C4-2B (cell line): ENCODE data around the gene CDH8.

Source experiments
- CTCF ChIP-seq: fragments of 450-650 bp; conservative IDR thresholded peaks from 2 replicates; pipeline ENCODE4 v1.5.1; 2017; ENCODE audit warnings: mild to moderate bottlenecking
- ZFX ChIP-seq: fragments of 450-650 bp; IDR thresholded peaks from 2 replicates; pipeline ENCODE4 v1.6.1; 2017

DNA sequence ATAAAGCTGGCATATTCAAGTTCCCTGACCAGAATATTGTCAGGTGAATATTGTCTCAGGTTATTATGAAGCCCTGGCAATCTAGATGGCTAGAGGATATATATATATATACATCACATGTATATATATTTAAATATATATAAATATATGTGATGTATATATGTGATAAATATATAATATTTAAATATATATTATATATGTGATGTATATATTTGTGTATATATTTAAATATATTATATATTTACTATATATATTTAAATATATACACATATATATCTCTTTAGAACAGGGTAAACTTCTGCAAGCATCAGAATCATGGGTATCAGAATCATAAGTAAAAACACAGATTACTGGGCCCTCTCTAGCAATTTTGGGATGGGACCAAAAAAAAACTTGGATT lies 112.6 kb downstream of the CDH8 start:
- TF ChIP-seq CTCF (no peak), ZFX (no peak)
